ELF-1 (cell line): Measurements from ENCODE around the gene CBLN3.

ENCODE experiments used
- DNase-seq: peaks from one replicate; pipeline ENCODE4 v3.0.0-alpha.2; 2016; ENCODE audit warnings: low read depth, low spot score

CBLN3 gene

DNA sequence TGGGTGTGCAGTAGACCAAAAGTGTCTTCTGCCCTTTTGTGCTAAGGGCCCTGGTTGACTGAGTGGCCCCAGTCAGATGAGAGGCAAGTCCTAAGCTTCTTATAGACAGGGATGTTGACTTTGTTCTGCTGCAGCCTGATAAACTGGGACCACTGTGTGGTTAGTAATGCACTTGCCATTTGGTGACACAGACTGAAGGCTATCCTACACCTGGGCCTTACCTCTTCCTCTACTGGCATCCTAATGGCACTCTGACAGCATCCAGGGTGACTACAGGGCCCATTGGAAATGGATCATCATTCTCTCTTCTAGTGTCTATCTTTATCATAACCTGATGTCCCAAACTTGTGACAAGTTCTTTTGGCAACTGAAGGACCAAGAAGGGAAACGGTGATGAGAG is 9.8 kb upstream of the CBLN3 start:
- DNase-seq, result no peak

GRCh38 chr14:24438223-24439097 is 9.0 kb upstream of the CBLN3 start:
- DNase-seq, result no peak

GRCh38 chr14:24437736-24438067 is 8.2 kb upstream of the CBLN3 start:
- DNase-seq, result no peak

DNA sequence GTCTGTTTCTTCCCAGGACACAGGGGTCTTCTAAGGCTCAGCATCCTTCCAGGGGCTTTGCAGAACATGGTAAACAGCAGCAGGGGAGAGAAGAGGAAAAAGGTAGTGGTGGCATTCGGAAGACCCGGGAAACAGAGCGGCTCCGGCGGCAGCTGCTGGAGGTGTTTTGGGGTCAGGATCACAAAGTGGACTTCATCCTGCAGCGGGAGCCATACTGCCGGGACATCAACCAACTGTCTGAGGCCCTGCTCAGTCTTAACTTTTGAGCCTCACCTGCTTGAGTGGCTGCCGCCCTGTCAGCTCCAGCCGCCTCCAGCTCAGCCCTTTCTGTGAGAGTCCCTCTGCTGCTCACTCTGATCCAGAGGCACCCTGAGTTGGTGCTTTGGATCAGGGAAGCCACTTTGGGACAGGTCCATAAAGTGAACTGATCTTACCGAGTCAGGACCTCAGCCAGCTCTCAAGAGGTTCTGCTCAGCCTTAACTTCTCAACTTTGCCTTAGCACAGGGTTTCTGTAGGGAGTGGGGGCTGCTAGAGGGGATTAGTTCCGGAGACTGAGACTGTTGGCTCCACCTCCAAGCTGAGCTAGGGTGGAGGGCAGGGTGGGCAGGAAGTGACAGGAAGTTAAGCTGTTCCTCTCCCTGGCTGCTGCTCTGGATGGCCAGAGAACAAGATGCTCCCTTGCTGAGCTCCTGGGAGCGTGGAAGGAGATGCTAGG is 7.7 kb upstream of the CBLN3 start:
- DNase-seq, result no peak

DNA sequence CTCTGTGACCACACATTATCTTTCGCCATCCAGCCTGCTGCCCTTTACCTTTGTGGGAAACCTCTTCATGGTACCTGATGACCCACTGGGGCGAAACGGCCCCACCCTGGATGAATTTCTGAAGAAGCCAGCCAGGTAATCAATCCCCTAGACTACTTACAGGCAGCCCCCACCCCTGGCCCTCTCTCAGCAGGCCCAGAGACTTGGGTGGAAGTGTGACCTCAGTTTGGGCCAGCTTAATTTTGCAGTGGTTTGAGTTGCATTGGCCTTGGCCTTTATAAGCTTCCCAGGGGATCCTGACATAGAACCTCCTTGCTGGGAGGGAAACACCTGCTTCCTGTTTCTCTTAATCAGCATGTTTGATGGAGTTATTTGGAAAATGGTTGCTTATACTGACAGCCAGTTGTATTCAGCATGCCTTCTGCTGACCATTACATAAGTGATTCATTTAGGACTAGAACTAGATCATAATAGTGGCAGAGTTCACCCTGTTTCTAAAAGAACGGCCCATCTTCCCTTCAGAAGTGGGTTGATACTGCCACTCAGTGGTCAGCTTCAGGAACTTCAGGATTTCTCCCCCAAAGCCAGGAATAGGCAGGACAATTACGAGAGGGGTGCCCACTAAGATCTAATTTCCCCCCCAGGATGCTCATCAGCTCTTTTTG is 7.0 kb upstream of the CBLN3 start:
- DNase-seq, result peak; percentile 42

DNA sequence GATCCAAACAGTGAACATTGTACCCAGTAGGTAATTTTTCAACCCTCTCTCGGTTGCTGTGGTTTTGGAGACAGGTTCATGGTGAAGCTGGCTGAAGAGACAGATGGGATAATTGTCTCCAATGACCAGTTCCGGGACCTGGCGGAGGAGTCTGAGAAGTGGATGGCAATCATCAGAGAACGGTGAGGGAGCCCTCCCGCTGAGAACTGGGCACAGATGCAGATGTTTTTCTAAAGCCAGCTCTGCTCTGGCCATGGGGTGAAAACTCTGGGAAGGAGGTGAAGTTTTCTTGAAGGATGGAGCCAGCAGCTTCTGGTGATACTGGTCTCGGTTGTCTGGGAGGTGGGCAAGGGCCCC is 6.5 kb upstream of the CBLN3 start:
- no peak for DNase-seq

DNA sequence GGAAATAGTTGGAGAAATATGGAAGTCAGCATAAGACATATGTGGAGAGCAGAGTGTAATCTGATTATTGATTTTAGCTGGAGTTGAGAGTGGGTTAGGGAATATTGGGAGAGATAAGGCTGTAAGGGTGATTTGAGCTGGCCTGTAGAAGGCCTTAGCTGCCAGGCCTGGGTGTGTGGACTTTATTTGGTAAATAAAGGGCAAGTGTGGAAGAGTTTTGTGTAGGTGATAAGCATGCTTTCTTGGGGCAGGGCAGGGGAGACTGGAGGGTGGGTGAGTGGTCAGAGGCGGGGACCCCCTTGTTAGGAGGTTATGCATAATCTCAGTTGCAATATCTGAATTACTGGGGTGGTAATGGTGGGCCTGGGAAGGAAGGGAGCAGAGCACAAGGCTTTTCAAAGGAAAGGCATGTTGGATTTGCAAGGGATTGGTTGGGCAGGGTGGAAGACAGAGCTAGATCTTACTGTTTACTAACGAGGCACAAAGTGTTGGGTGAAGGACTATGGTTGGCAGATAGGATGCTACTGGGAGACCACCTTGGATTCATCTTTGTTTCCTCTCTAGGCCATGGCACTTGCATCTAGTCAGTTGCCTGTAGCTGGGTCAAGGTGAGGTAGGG is 5.8 kb upstream of the CBLN3 start:
- DNase-seq, result no peak

DNA sequence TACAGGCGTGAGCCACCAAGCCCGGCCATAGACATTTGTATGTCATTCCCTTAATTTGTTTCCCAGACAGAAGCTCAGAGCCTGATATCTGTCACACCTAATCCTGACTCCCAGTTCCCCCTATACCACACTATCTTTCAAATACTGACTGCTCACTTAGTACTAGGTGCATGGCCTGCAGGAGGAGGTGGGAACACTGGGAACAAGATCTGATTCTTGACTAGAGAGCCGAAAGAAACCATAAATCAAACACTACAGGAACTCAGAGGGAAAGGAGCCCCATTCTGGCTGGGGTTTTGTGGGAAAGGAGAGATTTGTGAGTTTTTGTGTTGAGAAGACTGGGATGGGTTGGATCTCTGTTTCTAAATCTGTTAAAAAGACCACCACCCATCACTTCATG is 5.2 kb upstream of the CBLN3 start:
- DNase-seq, result no peak

- no peak for DNase-seq
Measured at GRCh38 chr14:24434036-24434435, 4.6 kb upstream of the CBLN3 start.

DNA sequence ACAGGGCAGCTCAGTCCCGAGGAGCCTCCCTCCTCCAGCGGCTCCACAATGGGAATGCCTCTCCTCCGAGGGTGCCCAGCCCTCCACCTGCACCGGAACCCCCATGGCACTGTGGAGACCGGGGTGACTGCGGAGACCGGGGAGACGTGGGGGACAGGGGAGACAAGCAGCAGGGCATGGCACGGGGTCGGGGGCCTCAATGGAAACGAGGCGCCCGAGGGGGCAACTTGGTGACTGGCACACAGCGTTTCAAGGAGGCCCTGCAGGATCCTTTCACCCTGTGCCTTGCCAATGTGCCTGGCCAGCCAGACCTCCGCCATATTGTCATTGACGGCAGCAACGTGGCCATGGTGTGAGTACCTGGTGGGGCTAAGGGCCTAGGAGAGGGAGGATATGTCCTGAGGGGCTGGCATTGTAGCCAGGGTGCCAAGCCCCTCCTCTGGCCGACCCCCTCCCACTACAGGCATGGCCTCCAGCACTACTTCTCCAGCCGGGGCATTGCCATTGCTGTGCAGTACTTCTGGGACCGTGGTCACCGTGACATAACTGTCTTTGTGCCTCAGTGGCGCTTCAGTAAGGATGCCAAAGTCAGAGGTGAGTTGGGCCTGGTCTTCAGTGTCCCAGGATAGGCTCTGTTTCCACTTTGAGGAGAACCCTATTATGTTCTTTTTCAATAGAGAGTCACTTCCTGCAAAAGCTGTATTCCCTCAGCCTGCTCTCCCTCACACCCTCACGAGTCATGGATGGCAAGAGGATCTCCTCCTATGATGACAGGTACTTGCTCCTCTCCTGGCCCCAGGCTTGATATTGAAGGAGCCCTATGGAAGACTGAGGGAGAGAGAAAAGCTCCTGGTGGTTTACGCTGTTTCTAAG is 3.0 kb upstream of the CBLN3 start:
- no peak for DNase-seq

DNA sequence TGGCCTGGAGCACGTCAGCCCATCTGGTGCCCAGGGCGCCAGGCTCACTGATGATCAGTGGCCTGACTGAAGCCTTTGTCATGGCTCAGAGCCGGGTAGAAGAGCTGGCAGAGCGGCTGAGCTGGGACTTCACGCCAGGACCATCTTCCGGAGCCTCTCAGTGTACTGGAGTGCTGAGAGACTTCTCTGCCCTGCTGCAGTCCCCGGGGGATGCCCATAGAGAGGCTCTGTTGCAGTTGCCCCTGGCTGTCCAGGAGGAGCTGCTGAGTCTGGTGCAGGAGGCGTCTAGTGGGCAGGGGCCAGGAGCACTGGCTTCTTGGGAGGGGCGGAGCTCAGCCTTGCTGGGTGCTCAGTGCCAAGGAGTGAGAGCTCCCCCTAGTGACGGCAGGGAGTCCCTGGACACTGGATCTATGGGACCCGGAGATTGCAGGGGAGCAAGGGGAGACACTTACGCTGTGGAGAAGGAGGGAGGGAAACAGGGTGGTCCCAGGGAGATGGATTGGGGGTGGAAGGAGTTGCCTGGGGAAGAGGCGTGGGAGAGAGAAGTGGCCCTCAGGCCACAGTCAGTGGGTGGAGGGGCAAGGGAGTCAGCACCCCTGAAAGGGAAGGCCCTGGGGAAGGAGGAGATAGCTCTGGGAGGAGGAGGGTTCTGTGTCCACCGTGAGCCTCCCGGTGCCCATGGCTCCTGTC is 2.2 kb upstream of the CBLN3 start:
- peak; percentile 95 for DNase-seq

- DNase-seq, result peak; percentile 33
Measured at GRCh38 chr14:24430682-24431568, 1.5 kb upstream of the CBLN3 start.

DNA sequence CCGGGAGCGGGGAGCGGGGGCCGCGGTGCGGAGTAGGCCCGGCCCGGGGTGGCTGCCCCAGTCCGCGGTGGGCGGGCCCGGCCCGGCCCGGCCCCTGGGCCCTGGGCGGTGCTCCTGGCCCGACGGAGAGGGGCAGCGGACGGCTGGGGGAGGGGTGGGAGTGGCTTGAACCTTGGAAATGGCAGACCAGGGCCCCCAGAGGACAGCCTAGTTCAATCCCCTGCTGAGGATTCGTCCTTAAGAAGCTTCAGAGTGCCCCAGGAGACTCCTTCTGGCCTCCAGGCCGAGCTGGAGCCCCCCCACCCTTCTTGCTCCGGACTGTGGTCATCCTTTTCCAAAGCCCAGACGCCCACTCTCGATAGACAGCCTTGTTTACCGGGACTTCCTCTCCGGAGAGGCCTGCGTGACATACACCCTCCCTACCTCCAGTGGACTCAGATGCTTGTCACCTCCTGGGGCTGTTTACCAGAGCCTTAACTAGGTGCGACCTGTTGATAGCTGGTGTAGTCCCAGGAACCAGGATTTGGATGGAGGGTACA is 744 bp upstream of the CBLN3 start:
- DNase-seq, result peak; percentile 65

DNA sequence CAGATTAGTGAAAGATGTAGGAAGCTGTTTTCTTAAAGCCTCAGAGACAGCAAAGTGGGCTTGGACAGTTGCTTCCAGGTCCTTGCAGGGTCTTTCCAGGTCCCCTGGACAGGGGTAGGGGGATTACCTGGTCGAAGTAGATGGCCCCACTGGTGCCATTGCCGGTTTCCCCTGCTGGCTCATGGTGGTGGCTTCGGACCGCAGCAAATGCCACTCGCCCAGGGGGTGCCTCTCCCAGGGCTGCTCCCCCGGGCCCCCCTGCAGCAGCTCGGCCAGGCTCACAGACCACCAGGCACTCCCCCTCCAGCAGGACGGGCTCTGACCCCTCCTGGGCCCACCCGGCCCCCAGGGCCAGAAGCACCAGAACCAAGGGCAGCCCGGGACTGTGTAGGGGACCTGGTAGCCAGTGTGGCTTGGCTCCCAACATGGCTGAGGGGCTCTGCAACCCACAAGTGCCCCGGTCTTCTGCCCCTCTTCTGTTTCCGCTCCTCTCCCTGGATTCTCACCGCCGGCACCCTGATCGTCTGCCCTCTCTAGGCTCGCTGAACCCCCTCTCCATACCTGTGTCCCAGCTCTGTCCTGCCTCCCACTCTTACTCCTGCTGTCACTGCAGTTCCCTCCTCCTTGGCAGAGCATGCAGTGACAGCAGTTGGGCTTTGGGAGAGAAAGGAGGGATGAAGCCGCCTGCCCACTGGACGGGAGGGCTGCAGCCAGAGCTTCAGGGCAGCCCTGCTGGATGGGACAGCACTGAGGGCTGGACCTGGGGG is 657 bp downstream of the CBLN3 start:
- no peak for DNase-seq

DNA sequence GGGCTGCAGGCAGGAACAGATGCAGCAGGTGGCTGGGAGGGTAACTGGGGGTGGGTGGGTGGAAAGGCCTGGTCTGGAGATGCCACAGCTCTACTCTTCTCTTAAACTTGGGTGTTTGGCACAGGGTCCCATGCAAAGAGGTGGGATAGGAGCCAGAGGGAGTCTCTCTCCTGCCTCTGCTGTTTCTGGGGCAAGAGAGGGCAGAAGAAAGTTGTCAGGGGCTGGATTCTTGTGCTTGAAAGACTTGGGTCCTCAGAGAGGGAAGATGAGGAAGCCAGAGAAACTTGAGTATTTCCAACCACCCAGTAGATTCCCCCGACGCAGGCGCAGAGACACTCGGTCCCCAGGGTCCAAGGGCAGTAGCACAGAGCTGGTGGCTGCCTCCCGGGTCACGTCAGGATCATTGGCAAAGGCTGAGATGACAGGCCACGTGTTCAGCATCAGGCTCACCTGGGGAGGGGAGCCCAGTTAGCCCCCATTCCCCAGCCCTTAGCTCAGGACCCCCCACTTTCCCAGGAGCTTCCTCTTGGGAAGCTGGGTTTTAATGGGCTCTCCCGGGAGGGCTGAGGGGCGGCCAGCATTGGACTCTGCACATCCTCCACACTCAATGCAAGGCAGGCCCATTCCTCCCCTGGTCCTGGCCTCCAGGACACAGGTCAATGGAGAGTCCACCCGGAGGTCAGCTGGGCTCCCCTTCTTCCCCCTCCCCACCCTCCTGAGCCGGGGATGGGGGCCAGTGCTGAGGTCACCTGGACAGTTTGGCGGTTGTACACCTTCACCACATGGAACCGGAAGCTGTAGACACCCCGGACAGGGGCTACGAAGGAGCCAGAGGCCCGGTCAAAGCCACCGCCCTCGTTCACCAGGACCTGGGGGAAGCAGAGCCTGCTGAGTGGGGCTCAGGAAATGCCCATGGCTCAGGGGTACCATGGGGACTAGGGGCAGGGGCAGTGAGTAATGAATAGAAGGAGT is 1.6 kb downstream of the CBLN3 start:
- no peak for DNase-seq

DNA sequence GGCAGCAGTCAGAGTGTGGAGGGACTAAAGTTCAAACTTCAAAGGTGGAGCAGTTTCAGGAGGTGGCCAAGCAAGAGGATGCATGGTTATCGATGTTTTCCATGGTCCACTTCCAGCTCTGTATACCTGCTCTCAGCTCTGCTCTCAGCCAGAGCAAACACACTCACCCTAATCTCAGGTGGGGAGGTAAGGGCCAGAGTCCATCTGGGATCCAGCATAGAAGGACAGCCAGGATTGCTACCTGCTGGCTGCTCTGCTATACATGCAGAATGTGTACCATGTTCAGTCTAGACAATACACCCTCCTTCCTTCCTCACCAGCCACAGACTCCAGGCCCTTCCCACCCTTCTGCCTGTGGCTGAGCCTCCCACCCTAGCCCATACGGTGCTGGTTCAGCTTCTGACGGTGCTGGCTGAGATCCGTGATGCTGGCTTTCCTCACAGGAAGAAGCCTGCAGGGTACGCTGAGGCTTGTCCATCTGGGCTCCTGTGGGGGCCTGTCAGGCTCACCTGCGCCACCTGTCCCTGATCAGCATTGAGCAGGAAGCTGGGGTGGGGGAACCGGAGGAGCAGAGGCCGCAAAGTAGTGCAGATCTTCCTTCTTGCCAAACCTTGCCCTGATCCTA is 2.4 kb downstream of the CBLN3 start:
- DNase-seq, result peak; percentile 27
